ENCODE measurements around the gene GOSR1. TPM values are rescaled to one million over a fixed set of nuclear protein-coding genes. Genes with fewer than 3 reads are reported as not detected.
"Not testable (repeated sequence)": the region's sequence is repeated elsewhere in the genome, so short reads cannot be mapped to it uniquely, and the experiment has no call there.

The GOSR1 gene
- total RNA-seq, 2 donors from 2014 or later, result 48.7 to 53.9 TPM

DNA sequence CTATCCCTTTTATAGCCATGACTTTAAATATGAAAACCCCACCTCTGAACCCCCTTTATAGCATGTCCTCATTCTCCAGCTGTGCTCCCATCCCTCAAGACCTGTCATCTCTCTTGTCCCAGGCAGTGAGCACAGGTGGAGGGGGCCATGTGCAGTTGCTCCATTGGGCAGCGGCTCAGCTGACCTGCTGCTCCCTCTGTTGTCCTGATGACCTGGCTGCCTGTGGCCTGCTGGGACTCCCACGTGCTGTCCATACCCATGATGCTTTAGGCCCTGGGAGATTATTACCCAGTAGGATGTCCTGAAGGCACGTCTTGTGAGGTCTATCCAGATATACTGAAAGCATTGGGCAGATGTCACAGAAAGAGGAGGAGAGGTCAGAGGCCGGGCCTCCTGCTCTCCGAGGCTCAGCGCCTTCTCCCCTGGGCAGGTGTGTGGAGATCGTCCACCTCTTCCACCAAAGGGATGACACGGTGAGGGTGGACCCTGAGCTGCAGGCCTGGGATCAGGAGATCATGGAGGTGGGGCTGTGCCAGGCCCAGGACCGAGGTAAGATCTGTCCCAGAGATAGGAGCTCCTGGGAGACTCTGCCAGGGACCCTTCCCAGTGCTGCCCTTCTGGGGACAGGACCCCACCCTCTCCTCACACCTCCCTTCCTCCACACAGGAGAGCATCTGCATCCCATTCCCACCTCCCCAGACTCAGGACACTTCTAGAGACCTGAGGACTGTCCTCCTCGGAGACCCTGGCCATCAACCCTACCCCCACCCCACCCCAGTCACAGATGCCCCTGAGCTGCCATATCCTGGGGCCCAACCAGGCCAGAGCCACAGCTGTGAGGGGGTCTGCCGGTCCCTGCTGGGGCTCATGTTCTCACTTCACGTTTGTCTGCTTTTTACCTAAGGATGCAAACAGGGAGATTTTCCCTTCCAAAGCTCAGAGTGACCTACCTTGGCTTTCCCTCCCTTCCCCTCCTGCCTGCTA is 58.0 kb downstream of the GOSR1 start:
- intact Hi-C loops (cut with DNase I), result no loop called here
- DNase-seq, result no peak

DNA sequence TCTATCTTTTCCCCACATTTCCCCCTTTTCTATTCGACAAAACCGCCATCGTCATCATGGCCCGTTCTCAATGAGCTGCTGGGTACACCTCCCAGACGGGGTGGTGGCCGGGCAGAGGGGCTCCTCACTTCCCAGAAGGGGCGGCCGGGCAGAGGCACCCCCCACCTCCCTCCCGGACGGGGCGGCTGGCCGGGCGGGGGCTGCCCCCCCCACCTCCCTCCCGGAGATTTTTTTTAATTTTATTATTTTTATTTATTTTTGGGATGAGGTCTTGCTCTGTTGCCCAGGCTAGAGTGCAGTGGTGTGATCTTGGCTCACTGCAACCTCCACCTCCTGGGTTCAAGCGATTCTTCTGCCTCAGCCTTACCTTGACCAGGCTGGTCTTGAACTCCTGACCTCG is 59.6 kb downstream of the GOSR1 start:
- H3K36me3 ChIP-seq; DNase-seq; H3K9me3 ChIP-seq; H3K9ac ChIP-seq (ENCODE audit: low read depth in 2 of 2, low read length in 2 of 2); intact Hi-C loops (cut with DNase I); H3K27ac ChIP-seq; H3K4me1 ChIP-seq; H3K4me3 ChIP-seq; H3K27me3 ChIP-seq: not testable (repeated sequence)

More for the DNA sequence above, 58.0 kb downstream of the GOSR1 start:
- H3K36me3 ChIP-seq, result no peaks in the 10 kb centered on the region
- H3K27me3 ChIP-seq, result no peaks in the 10 kb centered on the region
- H3K4me1 ChIP-seq, result no peaks in the 10 kb centered on the region
- no peak overlapping the region for H3K27ac ChIP-seq
- H3K9ac ChIP-seq (ENCODE audit: low read depth in 2 of 2, low read length in 2 of 2), result no peak overlapping the region
- no peaks in the 10 kb centered on the region for H3K9me3 ChIP-seq
- TF ChIP-seq, protein P1, sequence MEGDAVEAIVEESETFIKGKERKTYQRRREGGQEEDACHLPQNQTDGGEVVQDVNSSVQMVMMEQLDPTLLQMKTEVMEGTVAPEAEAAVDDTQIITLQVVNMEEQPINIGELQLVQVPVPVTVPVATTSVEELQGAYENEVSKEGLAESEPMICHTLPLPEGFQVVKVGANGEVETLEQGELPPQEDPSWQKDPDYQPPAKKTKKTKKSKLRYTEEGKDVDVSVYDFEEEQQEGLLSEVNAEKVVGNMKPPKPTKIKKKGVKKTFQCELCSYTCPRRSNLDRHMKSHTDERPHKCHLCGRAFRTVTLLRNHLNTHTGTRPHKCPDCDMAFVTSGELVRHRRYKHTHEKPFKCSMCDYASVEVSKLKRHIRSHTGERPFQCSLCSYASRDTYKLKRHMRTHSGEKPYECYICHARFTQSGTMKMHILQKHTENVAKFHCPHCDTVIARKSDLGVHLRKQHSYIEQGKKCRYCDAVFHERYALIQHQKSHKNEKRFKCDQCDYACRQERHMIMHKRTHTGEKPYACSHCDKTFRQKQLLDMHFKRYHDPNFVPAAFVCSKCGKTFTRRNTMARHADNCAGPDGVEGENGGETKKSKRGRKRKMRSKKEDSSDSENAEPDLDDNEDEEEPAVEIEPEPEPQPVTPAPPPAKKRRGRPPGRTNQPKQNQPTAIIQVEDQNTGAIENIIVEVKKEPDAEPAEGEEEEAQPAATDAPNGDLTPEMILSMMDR (IDR thresholded peaks at IDR 0.05), result no peak
- H3K4me3 ChIP-seq, result no peak overlapping the region

DNA sequence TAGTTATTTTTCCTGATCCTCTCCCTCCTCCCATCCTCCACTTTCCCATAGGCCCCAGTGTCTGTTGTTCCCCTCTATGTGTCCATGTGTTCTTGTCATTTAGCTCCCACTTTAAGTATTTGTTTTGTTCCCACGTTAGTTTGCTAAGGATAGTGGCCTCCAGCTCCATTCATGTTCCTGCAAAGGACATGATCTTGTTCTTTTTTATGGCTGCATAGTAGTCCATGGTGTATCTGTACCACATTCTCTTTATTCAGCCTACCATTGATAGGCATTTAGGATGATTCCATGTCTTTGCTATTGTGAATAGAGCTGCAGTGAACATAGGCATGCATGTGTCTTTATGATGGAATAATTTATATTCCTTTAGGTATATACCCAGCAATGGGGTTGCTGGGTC is 60.5 kb downstream of the GOSR1 start:
- H3K9ac ChIP-seq (ENCODE audit: low read depth in 2 of 2, low read length in 2 of 2); H3K9me3 ChIP-seq; H3K27me3 ChIP-seq; H3K27ac ChIP-seq; H3K4me1 ChIP-seq; H3K4me3 ChIP-seq; H3K36me3 ChIP-seq; DNase-seq; intact Hi-C loops (cut with DNase I): not testable (repeated sequence)

DNA sequence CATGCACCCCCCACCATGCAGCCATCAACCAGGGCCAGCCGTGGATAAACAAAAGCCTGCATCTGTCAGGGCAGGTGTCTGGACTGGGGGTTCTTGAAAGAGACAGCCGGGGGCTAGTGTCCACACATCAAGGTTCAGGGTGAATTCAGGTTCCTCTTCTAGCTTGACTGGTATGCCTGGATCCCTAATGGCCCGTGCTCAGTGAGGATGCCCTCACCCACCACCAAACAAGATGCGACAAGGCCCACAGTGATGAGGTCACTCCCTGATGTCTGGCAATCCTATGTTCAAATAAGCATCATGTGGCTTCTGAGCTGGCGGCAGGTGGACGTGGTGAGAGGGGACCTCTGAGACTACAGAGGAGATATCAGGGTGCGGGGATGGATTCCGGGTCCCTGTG is 64.6 kb downstream of the GOSR1 start:
- TF ChIP-seq, protein P1 (IDR thresholded peaks at IDR 0.05), result no peak
- no peaks in the 10 kb centered on the region for H3K9me3 ChIP-seq
- intact Hi-C loops (cut with DNase I), result no loop called here
- no peaks in the 10 kb centered on the region for H3K36me3 ChIP-seq
- no peak for DNase-seq
- H3K4me1 ChIP-seq, result no peaks in the 10 kb centered on the region
- no peak overlapping the region for H3K9ac ChIP-seq (ENCODE audit: low read depth in 2 of 2, low read length in 2 of 2)
- H3K4me3 ChIP-seq, result no peak overlapping the region
- H3K27me3 ChIP-seq, result no peaks in the 10 kb centered on the region
- H3K27ac ChIP-seq, result no peak overlapping the region

DNA sequence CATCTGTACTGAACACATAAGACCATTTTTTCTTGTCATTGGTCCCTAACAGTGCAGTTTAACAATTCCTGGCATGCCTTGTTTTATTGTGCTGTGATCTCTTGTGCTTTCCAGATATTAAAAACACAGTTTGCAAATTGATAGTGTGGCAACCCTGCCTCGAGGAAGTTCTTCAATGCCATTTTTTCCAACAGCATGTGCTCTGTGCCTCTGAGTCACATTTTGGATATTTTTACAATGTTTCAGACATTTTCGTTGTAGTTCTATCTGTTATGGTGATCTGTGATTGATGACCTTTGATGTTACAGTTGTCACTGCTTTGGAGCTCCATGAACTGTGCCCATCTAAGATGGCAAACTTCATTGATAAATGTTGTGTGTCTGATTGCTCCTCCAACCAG is 66.2 kb downstream of the GOSR1 start:
- Histone ChIP-seq H3K36me3 (no peaks in the 10 kb centered on the region), H3K9ac (ENCODE audit: low read depth in 2 of 2, low read length in 2 of 2) (no peak overlapping the region), H3K4me3 (no peak overlapping the region), H3K27ac (no peak overlapping the region), H3K4me1 (no peaks in the 10 kb centered on the region), H3K27me3 (no peaks in the 10 kb centered on the region), H3K9me3 (no peaks in the 10 kb centered on the region)
- DNase-seq, result no peak
- TF ChIP-seq, protein P1 (IDR thresholded peaks at IDR 0.05), result no peak
- intact Hi-C loops (cut with DNase I), result no loop called here

DNA sequence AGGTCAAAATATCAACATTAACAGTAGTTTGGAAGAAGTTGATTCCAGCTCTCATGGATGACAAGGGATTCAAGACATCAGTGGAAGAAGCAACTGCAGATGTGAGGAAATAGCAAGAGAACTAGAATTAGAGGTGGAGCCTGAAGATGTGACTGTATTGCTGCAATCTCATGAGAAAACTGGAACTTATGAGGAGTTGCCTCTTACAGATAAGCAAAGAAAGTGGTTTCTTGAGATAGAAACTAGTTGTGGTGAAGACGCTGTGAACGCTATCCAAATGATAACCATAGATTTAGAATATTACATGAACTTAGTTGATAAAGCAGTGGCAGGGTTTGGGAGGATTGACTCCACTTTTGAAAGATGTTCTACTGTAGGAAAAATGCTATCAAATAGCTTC is 67.8 kb downstream of the GOSR1 start:
- intact Hi-C loops (cut with DNase I), result no loop called here
- Histone ChIP-seq H3K36me3 (no peaks in the 10 kb centered on the region), H3K27me3 (no peaks in the 10 kb centered on the region), H3K4me1 (no peaks in the 10 kb centered on the region), H3K4me3 (no peak overlapping the region), H3K27ac (no peak overlapping the region), H3K9ac (ENCODE audit: low read depth in 2 of 2, low read length in 2 of 2) (no peak overlapping the region), H3K9me3 (no peaks in the 10 kb centered on the region)
- TF ChIP-seq, protein P1 (IDR thresholded peaks at IDR 0.05), result no peak
- no peak for DNase-seq

Data from colonic mucosa (tissue), 4 donors.